Stimulated activated CD4-positive, alpha-beta T cell treated with anti-CD3 and anti-CD28 coated beads, Interleukin-1b, Interleukin-23, amount 100 ng/mL, for 48 hours (primary cell): Measurements from ENCODE around the gene MOCS3.
"Not testable (repeated sequence)": the region's sequence is repeated elsewhere in the genome, so short reads cannot be mapped to it uniquely, and the experiment has no call there.

Experiments
- DNase-seq: peaks from one replicate; pipeline ENCODE4 v3.0.0-alpha.2; 2020

Gene MOCS3

GRCh38 chr20:50932016-50932485 lies 26.6 kb upstream of the MOCS3 start:
- no peak for DNase-seq

- DNase-seq = no peak
These were observed 25.8 kb upstream of the MOCS3 start for GRCh38 chr20:50932691-50933280.

- no peak for DNase-seq
These were observed 25.0 kb upstream of the MOCS3 start for GRCh38 chr20:50933589-50933988.

- DNase-seq = no peak
These were observed 15.5 kb upstream of the MOCS3 start for GRCh38 chr20:50943069-50943468.

GRCh38 chr20:50948132-50948785 lies 10.4 kb upstream of the MOCS3 start:
- DNase-seq = no peak

- DNase-seq = no peak
These were observed 5.4 kb upstream of the MOCS3 start for GRCh38 chr20:50953196-50953595.

- DNase-seq = no peak
These were observed 4.8 kb upstream of the MOCS3 start for GRCh38 chr20:50953821-50954220.

GRCh38 chr20:50957276-50957675 lies 1.3 kb upstream of the MOCS3 start:
- DNase-seq = no peak

GRCh38 chr20:50957798-50958614 lies 612 bp upstream of the MOCS3 start, which contains the start of gene DPM1:
DPM1 (minus strand) TSS chr20:50958532; CDS start chr20:50958523, 9 bp downstream.
- peak; percentile 86 for DNase-seq

GRCh38 chr20:50959543-50960126 lies 1.0 kb downstream of the MOCS3 start:
- DNase-seq = no peak

GRCh38 chr20:50967586-50967985 lies 9.0 kb downstream of the MOCS3 start:
- DNase-seq = no peak

- DNase-seq = no peak
These were observed 9.7 kb downstream of the MOCS3 start for GRCh38 chr20:50968289-50968688.

GRCh38 chr20:50969435-50969834 lies 10.8 kb downstream of the MOCS3 start:
- no peak for DNase-seq

- DNase-seq = no peak
These were observed 11.3 kb downstream of the MOCS3 start for GRCh38 chr20:50969912-50970311.

- no peak for DNase-seq
These were observed 17.2 kb downstream of the MOCS3 start for GRCh38 chr20:50975701-50976330.

- DNase-seq = no peak
These were observed 18.7 kb downstream of the MOCS3 start for GRCh38 chr20:50977066-50978021.

GRCh38 chr20:50978533-50978932 lies 19.9 kb downstream of the MOCS3 start:
- not testable (repeated sequence) for DNase-seq

GRCh38 chr20:50980071-50980681 lies 21.6 kb downstream of the MOCS3 start:
- DNase-seq = peak; percentile 68

- peak; percentile 58 for DNase-seq
These were observed 22.5 kb downstream of the MOCS3 start for GRCh38 chr20:50980851-50981713.

- no peak for DNase-seq
These were observed 23.1 kb downstream of the MOCS3 start for GRCh38 chr20:50981714-50982048.
